Measurements from ENCODE around the gene EIF2S3.

- no peak for TF ChIP-seq GATA2 (IDR thresholded peaks at IDR 0.05; ENCODE audit: low read depth, low read length)
- TF ChIP-seq GATA3 (IDR thresholded peaks at IDR 0.05; ENCODE audit: low read depth, low read length): no peak
Measured at GRCh38 chrX:24018809-24019208, 35.9 kb upstream of the EIF2S3 start.
